Sigmoid colon (tissue), 4 donors: ENCODE data around the gene ZFP92.

Experiments
- EP300 ChIP-seq, 4 donors: sonication (generic); formaldehyde crosslinking; IDR thresholded peaks; one replicate each; pipeline ENCODE4 v1.6.1; 2017; ENCODE audit warnings: antibody characterized with exemption in 4 of 4
- POLR2A ChIP-seq, 2 donors: fragments of 450-650 bp; IDR thresholded peaks; one replicate each; pipeline ENCODE4 v1.6.1; 2016; ENCODE audit warnings: antibody characterized with exemption in 2 of 2, mild to moderate bottlenecking in 2 of 2, moderate library complexity in 2 of 2
- POLR2AphosphoS5 ChIP-seq, 4 donors: sonication (generic); formaldehyde crosslinking; IDR thresholded peaks; one replicate each; pipeline ENCODE4 v1.6.1; 2017; ENCODE audit warnings: antibody characterized with exemption in 4 of 4
- TF ChIP-seq, protein P1 (sequence below), 4 experiments: fragments of 450-650 bp in 3 of 4; fragments of 200-600 bp in 1 of 4; IDR thresholded peaks; one replicate each; pipeline ENCODE4 v1.5.1; 2016 to 2019; ENCODE audit warnings: antibody characterized with exemption in 4 of 4, mild to moderate bottlenecking in 3 of 4, moderate library complexity in 2 of 4

DNA sequence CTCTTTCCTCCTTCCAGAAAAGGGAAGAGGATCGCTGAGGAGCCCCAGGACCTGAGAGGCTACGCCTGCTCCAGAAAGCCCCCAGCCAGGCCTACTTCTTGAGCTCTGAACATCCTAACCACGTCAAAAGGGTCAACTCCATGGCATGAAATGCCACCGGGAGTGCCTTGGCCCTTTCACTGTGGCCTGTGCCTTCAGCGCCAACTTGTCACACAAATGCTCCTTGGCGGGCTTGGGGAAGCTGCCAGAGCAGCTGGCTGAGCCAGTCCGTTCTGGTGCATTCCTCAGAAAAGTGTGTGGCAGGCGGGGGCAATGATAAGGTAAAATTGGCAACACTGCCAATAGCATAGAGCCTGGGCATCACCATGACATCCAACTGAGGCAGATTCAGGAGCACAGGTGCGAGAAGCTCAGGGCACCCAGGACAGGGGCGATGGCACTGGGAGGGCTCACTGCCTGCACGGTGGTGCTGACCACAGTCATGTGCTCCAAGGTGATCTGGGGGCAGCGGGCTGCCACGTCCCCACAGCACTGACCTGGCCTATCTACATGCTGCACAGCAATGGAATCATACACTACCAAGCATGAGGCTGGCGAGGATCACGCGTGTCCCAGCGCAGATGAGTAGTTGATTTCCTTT lies 46.7 kb downstream of the ZFP92 start:
- TF ChIP-seq POLR2AphosphoS5 (IDR thresholded peaks at IDR 0.05) = no peak
- TF ChIP-seq, protein P1, sequence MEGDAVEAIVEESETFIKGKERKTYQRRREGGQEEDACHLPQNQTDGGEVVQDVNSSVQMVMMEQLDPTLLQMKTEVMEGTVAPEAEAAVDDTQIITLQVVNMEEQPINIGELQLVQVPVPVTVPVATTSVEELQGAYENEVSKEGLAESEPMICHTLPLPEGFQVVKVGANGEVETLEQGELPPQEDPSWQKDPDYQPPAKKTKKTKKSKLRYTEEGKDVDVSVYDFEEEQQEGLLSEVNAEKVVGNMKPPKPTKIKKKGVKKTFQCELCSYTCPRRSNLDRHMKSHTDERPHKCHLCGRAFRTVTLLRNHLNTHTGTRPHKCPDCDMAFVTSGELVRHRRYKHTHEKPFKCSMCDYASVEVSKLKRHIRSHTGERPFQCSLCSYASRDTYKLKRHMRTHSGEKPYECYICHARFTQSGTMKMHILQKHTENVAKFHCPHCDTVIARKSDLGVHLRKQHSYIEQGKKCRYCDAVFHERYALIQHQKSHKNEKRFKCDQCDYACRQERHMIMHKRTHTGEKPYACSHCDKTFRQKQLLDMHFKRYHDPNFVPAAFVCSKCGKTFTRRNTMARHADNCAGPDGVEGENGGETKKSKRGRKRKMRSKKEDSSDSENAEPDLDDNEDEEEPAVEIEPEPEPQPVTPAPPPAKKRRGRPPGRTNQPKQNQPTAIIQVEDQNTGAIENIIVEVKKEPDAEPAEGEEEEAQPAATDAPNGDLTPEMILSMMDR (IDR thresholded peaks at IDR 0.05) = no peak
- TF ChIP-seq POLR2A (IDR thresholded peaks at IDR 0.05) = no peak
- TF ChIP-seq EP300 (IDR thresholded peaks at IDR 0.05) = no peak
